H9 (cell line): ENCODE data around the gene RAP1GAP2. TPM values are rescaled to one million over a fixed set of nuclear protein-coding genes. Genes with fewer than 3 reads are reported as not detected.

Source experiments
- DNase-seq: peaks from one replicate; pipeline ENCODE4 v3.0.0-alpha.2; 2017
- H2AFZ ChIP-seq: one replicate; pipeline ENCODE4 v1.6.1; 2013; ENCODE audit warnings: mild to moderate bottlenecking, low read length, control low read depth, moderate library complexity
- H2AK5ac ChIP-seq: 2 replicates; pipeline ENCODE4 v1.6.1; 2013; ENCODE audit warnings: low read length, control low read depth, mixed read lengths; ENCODE audit not compliant: insufficient read length
- H2BK120ac ChIP-seq: one replicate; pipeline ENCODE4 v1.6.1; 2013; ENCODE audit warnings: low read depth, mild to moderate bottlenecking, low read length, control low read depth, inconsistent platforms; ENCODE audit not compliant: poor library complexity, severe bottlenecking
- H2BK12ac ChIP-seq: 2 replicates; pipeline ENCODE4 v1.6.1; 2013; ENCODE audit warnings: low read length, control low read depth, mixed read lengths, low read depth; ENCODE audit not compliant: insufficient read length
- H2BK15ac ChIP-seq: 2 replicates; pipeline ENCODE4 v1.6.1; 2013; ENCODE audit warnings: low read depth, low read length, control low read depth
- H2BK20ac ChIP-seq: one replicate; pipeline ENCODE4 v1.6.1; 2013; ENCODE audit warnings: low read depth, mild to moderate bottlenecking, low read length, control low read depth, inconsistent platforms; ENCODE audit not compliant: poor library complexity, severe bottlenecking
- H2BK5ac ChIP-seq: 2 replicates; pipeline ENCODE4 v1.6.1; 2013; ENCODE audit warnings: low read length, control low read depth, mixed read lengths; ENCODE audit not compliant: insufficient read length
- H3K14ac ChIP-seq: 2 replicates; pipeline ENCODE4 v1.6.1; 2013; ENCODE audit warnings: low read length, control low read depth; ENCODE audit not compliant: insufficient read depth
- H3K18ac ChIP-seq: 2 replicates; pipeline ENCODE4 v1.6.1; 2013; ENCODE audit warnings: low read depth, mild to moderate bottlenecking, mixed read lengths, low read length, control low read depth; ENCODE audit not compliant: insufficient read length
- H3K23ac ChIP-seq: 2 replicates; pipeline ENCODE4 v1.6.1; 2013; ENCODE audit warnings: low read length, control low read depth, mixed read lengths, low read depth; ENCODE audit not compliant: insufficient read length
- H3K23me2 ChIP-seq: 2 replicates; pipeline ENCODE4 v1.6.1; 2013; ENCODE audit warnings: low read depth, mild to moderate bottlenecking, mixed read lengths, low read length, control low read depth; ENCODE audit not compliant: insufficient read length, poor library complexity, severe bottlenecking
- H3K27ac ChIP-seq: 2 replicates; pipeline ENCODE4 v1.5.1; 2013; ENCODE audit warnings: low read length, control low read depth, mixed read lengths, low read depth; ENCODE audit not compliant: insufficient read length
- H3K27me3 ChIP-seq: 2 replicates; pipeline ENCODE4 v1.6.1; 2013; ENCODE audit warnings: low read length, control low read depth, inconsistent platforms; ENCODE audit not compliant: insufficient read depth
- H3K4ac ChIP-seq: 2 replicates; pipeline ENCODE4 v1.6.1; 2013; ENCODE audit warnings: low read depth, mild to moderate bottlenecking, control low read depth, inconsistent platforms, low read length, moderate library complexity
- H3K4me1 ChIP-seq: 2 replicates; pipeline ENCODE4 v1.6.1; 2013; ENCODE audit warnings: low read length, control low read depth, inconsistent platforms; ENCODE audit not compliant: insufficient read depth
- H3K4me2 ChIP-seq: 2 replicates; pipeline ENCODE4 v1.6.1; 2013; ENCODE audit warnings: low read length, control low read depth, mixed read lengths; ENCODE audit not compliant: insufficient read length, insufficient read depth
- H3K56ac ChIP-seq: 2 replicates; pipeline ENCODE4 v1.6.1; 2013; ENCODE audit warnings: low read depth, mild to moderate bottlenecking, mixed read lengths, low read length, control low read depth; ENCODE audit not compliant: insufficient read length
- H3K79me1 ChIP-seq: 2 replicates; pipeline ENCODE4 v1.6.1; 2013; ENCODE audit warnings: low read depth, mild to moderate bottlenecking, moderate library complexity, low read length, control low read depth, inconsistent platforms; ENCODE audit not compliant: insufficient read depth, poor library complexity, severe bottlenecking
- H3K79me2 ChIP-seq: 2 replicates; pipeline ENCODE4 v1.6.1; 2013; ENCODE audit warnings: low read length, control low read depth, inconsistent platforms; ENCODE audit not compliant: insufficient read depth
- H3K9ac ChIP-seq: 2 replicates; pipeline ENCODE4 v1.6.1; 2013; ENCODE audit warnings: low read length, control low read depth, mixed read lengths; ENCODE audit not compliant: insufficient read length; ENCODE audit errors: extremely low read depth
- H3K9me3 ChIP-seq: one replicate; pipeline ENCODE4 v1.6.1; 2013; ENCODE audit warnings: low read depth, low read length, inconsistent platforms; ENCODE audit not compliant: control insufficient read depth
- H3T11ph ChIP-seq: one replicate; pipeline ENCODE4 v1.6.1; 2013; ENCODE audit warnings: mild to moderate bottlenecking, low read length, control low read depth, inconsistent platforms
- H4K20me1 ChIP-seq: one replicate; pipeline ENCODE4 v1.6.1; 2013; ENCODE audit not compliant: control insufficient read depth, insufficient read length, insufficient read depth
- H4K5ac ChIP-seq: 2 replicates; pipeline ENCODE4 v1.6.1; 2013; ENCODE audit warnings: low read depth, mild to moderate bottlenecking, mixed read lengths, low read length, control low read depth; ENCODE audit not compliant: insufficient read length
- H4K8ac ChIP-seq: replicated peaks from 2 replicates; pipeline ENCODE4 v1.6.1; 2013; ENCODE audit warnings: low read length, control low read depth, mixed read lengths, low read depth; ENCODE audit not compliant: insufficient read length
- H4K91ac ChIP-seq: 2 replicates; pipeline ENCODE4 v1.6.1; 2013; ENCODE audit warnings: low read depth, mild to moderate bottlenecking, moderate library complexity, mixed read lengths, low read length, control low read depth; ENCODE audit not compliant: insufficient read length
- H3K27ac Mint-ChIP-seq, 3 experiments: 2 replicates in 2 of 3; 3 replicates in 1 of 3; pipeline ENCODE4 v1.8.0; 2020 to 2021; ENCODE audit warnings: mixed read lengths in 3 of 3, mild to moderate bottlenecking in 1 of 3, moderate library complexity in 1 of 3
- H3K27me3 Mint-ChIP-seq: 2 replicates; pipeline ENCODE4 v1.8.0; 2021; ENCODE audit warnings: low read depth, mild to moderate bottlenecking, moderate library complexity, mixed read lengths
- H3K36me3 Mint-ChIP-seq, 3 experiments: 2 replicates in 2 of 3; 3 replicates in 1 of 3; pipeline ENCODE4 v1.8.0; 2020 to 2021; ENCODE audit warnings: low read depth in 3 of 3, mixed read lengths in 3 of 3; ENCODE audit not compliant: insufficient read depth in 1 of 3
- H3K4me1 Mint-ChIP-seq, 2 experiments: 2 replicates each; pipeline ENCODE4 v1.8.0; 2020; ENCODE audit warnings: mixed read lengths in 2 of 2
- H3K4me3 Mint-ChIP-seq, 2 experiments: 2 replicates in 1 of 2; 3 replicates in 1 of 2; pipeline ENCODE4 v1.8.0; 2020 to 2021; ENCODE audit warnings: mild to moderate bottlenecking in 2 of 2, mixed read lengths in 2 of 2, moderate library complexity in 1 of 2
- H3K9me3 Mint-ChIP-seq, 2 experiments: 2 replicates in 1 of 2; 3 replicates in 1 of 2; pipeline ENCODE4 v1.8.0; 2020; ENCODE audit warnings: mild to moderate bottlenecking in 2 of 2, mixed read lengths in 2 of 2, moderate library complexity in 1 of 2
- CTCF ChIP-seq: fragments of 200-600 bp; sonication (generic); conservative IDR thresholded peaks from 3 replicates; pipeline ENCODE4 v1.8.0; 2021; ENCODE audit warnings: antibody characterized with exemption, mild to moderate bottlenecking
- WGBS: extraction: QIAGEN DNeasy Blood & Tissue Kit; methylation state at CpG from one replicate; pipeline ENCODE4 v1.1.7; 2013; ENCODE audit warnings: missing lambda C conversion rate, low lambda C conversion rate, mixed read lengths; ENCODE audit not compliant: insufficient read length; ENCODE audit errors: extremely low coverage; 5-methylcytosine and 5-hydroxymethylcytosine counted together
- total RNA-seq: library from RNA; stranded (reverse); gene quantifications from 2 replicates; pipeline ENCODE4 v1.2.1, GENCODE V29; 2021

The RAP1GAP2 gene
- total RNA-seq, 1 experiment from 2014 or later: 33.8 TPM

GRCh38 chr17:2906901-2907300 is 110.7 kb downstream of the RAP1GAP2 start:
- no peak overlapping the region for H2AFZ ChIP-seq
- H3K4me1 Mint-ChIP-seq: peaks cover 20 to 41% of the 10 kb centered on the region in 2 experiments
- no peak overlapping the region for H4K91ac ChIP-seq
- no peak overlapping the region for H4K8ac ChIP-seq
- no CpG with 5 or more reads among the region's 6 CpGs for WGBS
- H4K5ac ChIP-seq: no peak overlapping the region
- H3K9me3 ChIP-seq: no peaks in the 10 kb centered on the region
- H2BK15ac ChIP-seq: no peak overlapping the region
- H3K79me1 ChIP-seq: peaks cover 6% of the 10 kb centered on the region
- peaks cover 5 to 7% of the 10 kb centered on the region in 2 experiments; a peak in 3 of 5 replicates for H3K9me3 Mint-ChIP-seq
- no peak for TF ChIP-seq CTCF
- H3K4me3 Mint-ChIP-seq: no peak overlapping the region
- no peaks in the 10 kb centered on the region for H3K27me3 ChIP-seq
- H3K27ac ChIP-seq: no peak overlapping the region
- H3K56ac ChIP-seq: no peak overlapping the region
- no peak overlapping the region for H3K14ac ChIP-seq
- no peak overlapping the region for H3K23ac ChIP-seq
- no peak overlapping the region for H2AK5ac ChIP-seq
- no peak overlapping the region for H3K4ac ChIP-seq
- H2BK5ac ChIP-seq: no peak overlapping the region
- peak; percentile 27 for DNase-seq
- no peaks in the 10 kb centered on the region; the same call in 1 of the 2 replicates for H3K79me2 ChIP-seq
- H3K27ac Mint-ChIP-seq: no peak overlapping the region
- no peak overlapping the region for H3K18ac ChIP-seq
- H3K9ac ChIP-seq: no peak overlapping the region
- H3K4me2 ChIP-seq: no peak overlapping the region
- no peaks in the 10 kb centered on the region for H3K23me2 ChIP-seq
- no peaks in the 10 kb centered on the region for H4K20me1 ChIP-seq
- H3T11ph ChIP-seq: no peak overlapping the region
- no peak overlapping the region for H2BK12ac ChIP-seq
- H2BK20ac ChIP-seq: no peak overlapping the region
- H3K27me3 Mint-ChIP-seq: no peaks in the 10 kb centered on the region; the same call in 1 of the 2 replicates
- peaks cover 23 to 39% (median 28%) of the 10 kb centered on the region in 3 experiments for H3K36me3 Mint-ChIP-seq
- peaks cover 5% of the 10 kb centered on the region; the same call in 1 of the 2 replicates for H3K4me1 ChIP-seq
- H2BK120ac ChIP-seq: no peak overlapping the region
